ENCODE measurements around the gene PAX8.

Gene PAX8

GRCh38 chr2:113183264-113183663 lies 95.5 kb downstream of the PAX8 start:
- H3K79me2 ChIP-seq (ENCODE audit: insufficient read depth, low read length) = peaks cover 48% of the 10 kb centered on the region
- peaks cover 3% of the 10 kb centered on the region; the same call in 1 of the 2 replicates for H4K20me1 ChIP-seq (ENCODE audit: low read depth, low read length)
- H3K4me2 ChIP-seq (ENCODE audit: low read depth, low read length, poor library complexity, severe bottlenecking) = no peak overlapping the region

GRCh38 chr2:113182471-113183260 lies 96.1 kb downstream of the PAX8 start:
- no peak overlapping the region for H2AFZ ChIP-seq (ENCODE audit: low read depth, low read length, severe bottlenecking)
- H3K9ac ChIP-seq (ENCODE audit: low read length) = no peak overlapping the region
- no peak overlapping the region for H3K4me2 ChIP-seq (ENCODE audit: low read depth, low read length, poor library complexity, severe bottlenecking)
- peaks cover 46% of the 10 kb centered on the region for H3K79me2 ChIP-seq (ENCODE audit: insufficient read depth, low read length)
- H3K9me3 ChIP-seq (ENCODE audit: insufficient read depth, low read length) = no peaks in the 10 kb centered on the region
- peaks cover under 1% of the 10 kb centered on the region; the same call in 1 of the 2 replicates for H3K36me3 ChIP-seq (ENCODE audit: low read length)
- no peaks in the 10 kb centered on the region for H3K9me2 ChIP-seq (replicated peaks; ENCODE audit: insufficient read depth, low read length)
- no peak overlapping the region for H3K4me3 ChIP-seq (ENCODE audit: insufficient read depth, low read length, poor library complexity, severe bottlenecking)
- peaks cover 3% of the 10 kb centered on the region; the same call in 1 of the 2 replicates for H4K20me1 ChIP-seq (ENCODE audit: low read depth, low read length)
- H3K27me3 ChIP-seq (ENCODE audit: low read length) = no peaks in the 10 kb centered on the region
- no peak overlapping the region for H3K27ac ChIP-seq (ENCODE audit: low read depth, low read length)
- TF ChIP-seq EZH2phosphoT487 (conservative IDR thresholded peaks at IDR 0.05; ENCODE audit: low read length) (no peak), CTCF (IDR thresholded peaks at IDR 0.05; ENCODE audit: insufficient read depth, low read length, poor library complexity, severe bottlenecking) (no peak)
- H3F3A ChIP-seq (ENCODE audit: insufficient read depth) = no peaks in the 10 kb centered on the region

More at GRCh38 chr2:113183264-113183663, 95.5 kb downstream of the PAX8 start:
- Histone ChIP-seq H3K9me2 (replicated peaks; ENCODE audit: insufficient read depth, low read length) (no peaks in the 10 kb centered on the region), H3K27me3 (ENCODE audit: low read length) (no peaks in the 10 kb centered on the region), H3K9ac (ENCODE audit: low read length) (no peak overlapping the region), H3F3A (ENCODE audit: insufficient read depth) (no peaks in the 10 kb centered on the region), H2AFZ (ENCODE audit: low read depth, low read length, severe bottlenecking) (no peak overlapping the region), H3K36me3 (ENCODE audit: low read length) (peaks cover 3% of the 10 kb centered on the region; the same call in 1 of the 2 replicates), H3K9me3 (ENCODE audit: insufficient read depth, low read length) (no peaks in the 10 kb centered on the region), H3K4me3 (ENCODE audit: insufficient read depth, low read length, poor library complexity, severe bottlenecking) (no peak overlapping the region), H3K27ac (ENCODE audit: low read depth, low read length) (no peak overlapping the region)
- TF ChIP-seq CTCF (IDR thresholded peaks at IDR 0.05; ENCODE audit: insufficient read depth, low read length, poor library complexity, severe bottlenecking) (no peak), EZH2phosphoT487 (conservative IDR thresholded peaks at IDR 0.05; ENCODE audit: low read length) (no peak)

GRCh38 chr2:113181258-113182051 lies 97.3 kb downstream of the PAX8 start:
- no peak overlapping the region for H3K4me2 ChIP-seq (ENCODE audit: low read depth, low read length, poor library complexity, severe bottlenecking)

More at GRCh38 chr2:113181258-113182051, 97.3 kb downstream of the PAX8 start:
- no peaks in the 10 kb centered on the region for H3K36me3 ChIP-seq (ENCODE audit: low read length)
- no peak overlapping the region for H3K4me3 ChIP-seq (ENCODE audit: insufficient read depth, low read length, poor library complexity, severe bottlenecking)
- H3F3A ChIP-seq (ENCODE audit: insufficient read depth) = no peaks in the 10 kb centered on the region
- peaks cover 56% of the 10 kb centered on the region for H3K79me2 ChIP-seq (ENCODE audit: insufficient read depth, low read length)
- no peak overlapping the region for H2AFZ ChIP-seq (ENCODE audit: low read depth, low read length, severe bottlenecking)
- TF ChIP-seq CTCF (IDR thresholded peaks at IDR 0.05; ENCODE audit: insufficient read depth, low read length, poor library complexity, severe bottlenecking) = no peak
- TF ChIP-seq EZH2phosphoT487 (conservative IDR thresholded peaks at IDR 0.05; ENCODE audit: low read length) = no peak
- H3K9ac ChIP-seq (ENCODE audit: low read length) = no peak overlapping the region
- no peaks in the 10 kb centered on the region for H3K27me3 ChIP-seq (ENCODE audit: low read length)
- no peaks in the 10 kb centered on the region for H3K9me2 ChIP-seq (replicated peaks; ENCODE audit: insufficient read depth, low read length)
- no peaks in the 10 kb centered on the region for H3K9me3 ChIP-seq (ENCODE audit: insufficient read depth, low read length)
- H3K27ac ChIP-seq (ENCODE audit: low read depth, low read length) = no peak overlapping the region
- H4K20me1 ChIP-seq (ENCODE audit: low read depth, low read length) = peaks cover 3% of the 10 kb centered on the region; the same call in 1 of the 2 replicates
